NOMO-1 (cell line): ENCODE measurements around the gene NXPE3.
A peak's percentile ranks its signal among the peaks of the same experiment; 100 is the strongest.

ENCODE experiments used
- DNase-seq, 2 experiments: peaks; one replicate each; lab custom pipeline; 2025; ENCODE audit not compliant: unreplicated experiment in 2 of 2; lab: John Stamatoyannopoulos, UW

The NXPE3 gene

DNA sequence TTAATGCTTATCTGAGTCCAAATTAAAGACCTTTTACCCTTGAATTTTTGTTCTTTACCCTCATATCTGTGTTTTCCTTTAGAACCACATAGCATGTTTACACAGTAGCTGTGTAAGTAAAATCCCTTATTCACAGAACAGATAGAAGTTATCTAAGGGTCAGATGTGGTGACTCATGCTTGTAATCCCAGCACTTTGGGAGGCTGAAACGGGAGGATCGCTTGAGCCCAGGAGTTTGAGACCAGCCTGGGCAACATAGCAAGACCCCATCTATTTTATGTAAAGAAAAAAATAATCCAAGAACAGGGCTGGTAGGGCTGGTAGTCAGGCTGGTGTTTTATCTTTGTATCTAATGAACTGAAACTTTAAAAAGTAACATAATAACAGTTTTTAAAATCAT, 23.2 kb downstream of the NXPE3 start:
- DNase-seq: no peak

DNA sequence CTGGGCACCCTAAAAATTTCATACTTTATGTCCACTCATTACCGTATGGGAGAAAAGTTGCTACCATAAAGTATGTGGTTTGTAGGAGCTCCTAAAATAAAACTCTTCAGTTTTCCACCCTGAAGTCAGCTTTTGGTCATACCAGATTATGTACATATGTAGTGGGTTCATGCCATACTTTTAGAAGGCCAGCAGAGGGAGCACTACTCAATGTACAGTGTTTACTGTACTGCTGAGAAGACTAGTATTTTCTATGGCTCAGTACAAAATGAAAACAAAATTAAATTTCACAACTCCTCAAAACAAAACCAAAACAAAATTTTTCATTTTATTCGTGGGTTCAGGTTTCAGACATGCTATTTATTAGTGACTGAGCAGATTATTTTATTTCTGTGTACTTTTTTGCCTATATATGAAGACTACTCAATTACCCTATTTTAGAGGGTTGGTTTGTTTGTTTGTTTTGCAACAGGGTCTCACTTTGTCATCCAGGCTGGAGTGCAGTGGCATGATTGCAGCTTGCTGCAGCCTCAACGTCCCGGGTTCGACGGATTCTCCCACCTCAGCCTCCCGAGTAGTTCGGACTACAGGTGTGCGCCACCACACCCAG, 24.3 kb downstream of the NXPE3 start:
- peak in 1 of 2 experiments; percentile 75 for DNase-seq

DNA sequence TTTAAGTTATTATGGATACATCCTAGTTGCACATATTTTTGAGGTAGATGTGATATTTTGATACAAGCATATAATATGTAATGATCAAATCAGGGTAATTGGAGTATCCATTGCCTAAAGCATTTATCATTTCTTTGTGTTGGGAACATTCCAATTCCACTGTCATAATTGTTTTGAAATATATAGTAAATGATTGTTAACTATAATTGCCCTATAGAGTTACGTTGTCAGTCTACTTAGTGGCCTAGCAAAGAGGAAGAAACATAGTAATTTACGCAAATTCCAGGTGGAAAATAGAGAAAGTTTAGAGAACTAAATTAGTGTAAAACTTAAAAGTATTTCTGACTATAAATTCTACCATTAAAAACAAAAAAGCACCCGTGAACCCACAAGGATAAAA, 24.9 kb downstream of the NXPE3 start:
- no peak for DNase-seq

DNA sequence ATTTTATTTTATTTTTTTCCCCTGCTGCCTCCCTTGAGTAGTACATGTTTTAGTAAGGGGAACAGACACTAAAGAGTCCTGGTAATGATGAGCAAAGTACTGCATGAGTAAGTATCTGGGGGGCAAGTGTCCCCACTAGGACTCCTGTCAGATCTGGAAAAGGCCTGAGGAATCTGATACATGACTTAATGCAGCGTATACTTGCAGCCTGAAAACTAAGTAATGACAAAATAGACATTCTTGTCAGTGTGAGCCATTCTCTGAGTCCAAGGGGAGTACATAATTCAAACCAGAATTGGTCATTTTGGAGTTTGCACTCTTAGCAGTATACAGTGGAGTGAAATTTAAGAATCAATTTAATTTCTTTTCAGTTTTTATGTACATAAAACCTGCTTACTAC, 27.5 kb downstream of the NXPE3 start:
- no peak for DNase-seq

DNA sequence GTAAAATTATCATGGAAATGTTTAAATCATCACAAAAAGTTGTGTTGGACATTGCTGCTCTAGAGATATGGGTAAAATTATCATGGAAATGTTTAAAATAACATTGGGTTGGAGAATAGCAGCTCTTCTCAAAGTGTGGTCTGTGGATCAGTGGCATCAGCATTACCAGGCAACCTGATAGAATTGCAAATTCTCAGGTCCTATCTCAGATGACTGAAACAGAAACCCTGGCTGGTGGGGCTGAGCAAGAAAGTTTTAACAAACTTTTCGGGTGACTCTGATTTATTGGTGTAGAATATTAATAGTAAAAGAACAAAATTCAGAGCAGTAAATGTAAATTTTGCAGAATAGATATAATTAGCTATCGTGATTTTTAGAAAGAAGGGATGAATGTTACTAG, 28.9 kb downstream of the NXPE3 start:
- no peak for DNase-seq

DNA sequence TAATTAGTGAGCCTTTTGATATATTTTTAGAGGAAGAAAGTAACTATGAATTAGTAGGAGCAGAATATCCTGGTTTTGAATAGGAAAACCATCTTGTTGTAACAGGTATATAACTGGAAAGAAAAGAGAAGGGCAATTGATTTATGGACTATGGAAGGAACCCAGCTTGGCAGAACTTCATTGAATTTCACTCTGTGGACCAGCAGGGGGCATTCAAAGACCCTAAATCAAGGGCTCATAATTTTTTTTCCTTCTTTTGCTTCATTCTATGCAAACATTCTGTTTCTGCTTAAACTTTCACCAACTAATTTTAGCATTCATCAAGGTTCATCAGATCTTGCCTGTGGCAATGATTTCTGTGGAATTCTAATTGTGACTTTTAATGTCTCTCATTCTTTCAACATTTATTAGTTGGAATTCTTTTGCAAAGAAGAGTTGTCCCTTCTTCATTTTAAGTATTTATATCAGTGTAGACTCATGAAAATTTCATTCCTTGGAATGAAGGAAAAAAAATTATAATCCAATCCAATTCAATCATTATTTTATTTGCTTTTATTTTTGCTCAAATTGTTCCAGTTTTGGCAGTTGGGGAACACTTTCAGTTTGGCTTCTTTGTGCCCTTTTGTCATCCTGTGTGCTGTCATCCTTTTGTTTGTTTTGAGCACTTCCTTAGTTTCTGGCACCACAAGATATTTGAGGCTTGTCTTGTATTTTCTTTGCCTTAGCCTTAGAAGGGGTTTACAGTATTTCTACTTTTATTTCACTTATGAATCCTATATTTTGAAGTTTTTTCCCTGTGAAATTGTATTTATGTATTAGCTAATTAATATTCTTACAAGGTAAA, 30.4 kb downstream of the NXPE3 start:
- DNase-seq: peak; percentile 62 to 73

DNA sequence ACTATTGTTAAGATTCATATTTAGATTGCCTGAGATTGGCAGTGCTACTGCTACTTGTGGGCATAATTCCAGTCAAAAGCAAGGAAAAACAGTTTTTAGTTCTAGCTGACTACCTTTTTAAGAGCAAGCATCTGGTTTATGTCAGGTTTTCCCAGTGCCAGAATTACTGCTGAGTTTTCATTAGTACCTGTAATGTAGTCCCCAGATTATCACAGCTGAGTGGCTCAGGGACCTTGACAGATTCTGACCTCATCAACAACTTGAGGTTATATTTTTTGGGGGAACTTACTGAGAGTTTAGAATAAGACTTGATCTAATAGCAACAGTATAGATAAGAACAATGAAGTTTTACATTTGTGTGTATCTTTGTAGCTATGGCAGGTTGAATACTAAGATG, 31.0 kb downstream of the NXPE3 start:
- no peak for DNase-seq

DNA sequence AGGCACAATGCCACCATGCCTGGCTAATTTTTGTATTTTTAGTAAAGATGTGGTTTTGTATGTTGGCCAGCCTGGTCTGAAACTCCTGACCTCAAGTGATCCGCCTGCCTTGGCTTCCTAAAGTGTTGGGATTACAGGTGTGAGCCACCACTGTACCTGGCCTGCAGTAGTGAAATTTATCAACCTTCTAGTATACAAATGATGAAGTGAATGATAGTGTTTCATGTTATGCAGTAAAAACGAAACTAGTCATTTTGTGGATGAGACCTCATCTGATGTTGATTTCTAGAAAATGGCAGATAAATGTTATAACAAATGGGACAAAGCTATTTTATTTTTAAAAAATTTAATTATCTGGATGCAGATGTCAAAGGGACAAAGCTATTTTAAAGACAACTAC, 32.9 kb downstream of the NXPE3 start:
- no peak for DNase-seq

DNA sequence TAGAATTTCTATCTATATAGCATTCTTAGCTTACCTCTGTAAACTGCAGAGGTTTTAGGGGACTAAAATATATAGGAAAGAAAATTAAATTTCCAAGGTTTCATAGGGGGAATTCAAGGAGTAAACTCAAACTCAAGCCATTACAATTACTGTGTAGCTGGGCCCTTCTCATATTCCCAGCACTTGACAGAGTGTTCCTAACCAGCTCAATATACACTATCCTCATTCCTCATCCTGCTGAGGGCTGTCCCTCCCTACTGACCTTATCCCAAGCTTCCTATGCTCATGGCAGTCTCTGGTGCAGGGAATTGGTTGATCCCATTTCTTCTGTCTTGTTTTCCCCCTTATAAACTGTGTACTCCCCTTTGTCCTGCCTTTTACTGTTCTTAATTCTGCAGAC, 33.9 kb downstream of the NXPE3 start:
- no peak for DNase-seq

DNA sequence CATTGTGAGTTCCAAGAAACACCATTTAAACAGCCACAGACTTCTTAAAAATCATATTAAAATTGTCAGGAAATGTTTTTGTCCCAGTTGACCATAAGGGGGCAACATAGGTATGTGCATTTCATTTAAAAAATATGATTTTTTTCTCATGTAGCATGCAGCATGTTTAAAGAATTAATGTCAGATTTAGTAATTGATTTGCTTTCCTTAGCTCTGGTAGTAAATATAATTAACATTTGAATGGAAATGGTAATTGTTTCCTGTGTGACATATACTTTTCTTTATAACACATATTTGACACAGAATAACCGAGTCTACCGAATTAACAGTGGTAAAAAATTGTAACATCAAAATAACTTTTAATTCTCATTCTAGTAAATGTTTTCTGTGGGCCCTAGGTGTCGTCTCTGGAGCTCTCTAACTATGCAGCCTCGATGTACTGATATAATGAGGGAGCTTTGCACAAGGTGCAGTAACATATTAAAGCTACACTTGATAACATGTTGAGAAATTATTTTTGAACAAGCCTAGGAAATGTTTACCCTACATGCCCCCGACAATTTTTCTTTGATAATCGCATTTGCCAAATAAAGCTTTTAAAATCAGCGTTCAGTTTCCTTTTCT, 34.9 kb downstream of the NXPE3 start:
- peak; percentile 23 to 41 for DNase-seq

DNA sequence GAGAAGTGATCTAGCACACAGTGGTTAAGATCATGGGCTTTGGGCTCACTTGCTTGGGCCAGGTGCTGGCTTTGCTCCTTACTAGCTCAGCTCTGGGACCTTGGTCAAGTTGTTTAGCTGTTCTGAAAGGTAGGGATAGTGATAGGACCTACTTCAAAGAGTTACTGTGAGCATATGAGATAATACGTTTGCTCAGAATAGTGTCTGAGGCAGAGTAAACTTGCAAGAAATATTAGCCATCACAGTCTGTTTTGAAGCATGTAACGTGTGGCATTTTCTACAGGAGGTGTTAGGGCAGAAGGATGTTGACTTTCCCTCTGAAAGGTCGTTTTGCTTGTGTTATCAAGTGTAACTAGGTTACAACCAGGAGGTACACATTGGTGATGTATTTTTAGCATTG, 35.8 kb downstream of the NXPE3 start:
- no peak for DNase-seq

DNA sequence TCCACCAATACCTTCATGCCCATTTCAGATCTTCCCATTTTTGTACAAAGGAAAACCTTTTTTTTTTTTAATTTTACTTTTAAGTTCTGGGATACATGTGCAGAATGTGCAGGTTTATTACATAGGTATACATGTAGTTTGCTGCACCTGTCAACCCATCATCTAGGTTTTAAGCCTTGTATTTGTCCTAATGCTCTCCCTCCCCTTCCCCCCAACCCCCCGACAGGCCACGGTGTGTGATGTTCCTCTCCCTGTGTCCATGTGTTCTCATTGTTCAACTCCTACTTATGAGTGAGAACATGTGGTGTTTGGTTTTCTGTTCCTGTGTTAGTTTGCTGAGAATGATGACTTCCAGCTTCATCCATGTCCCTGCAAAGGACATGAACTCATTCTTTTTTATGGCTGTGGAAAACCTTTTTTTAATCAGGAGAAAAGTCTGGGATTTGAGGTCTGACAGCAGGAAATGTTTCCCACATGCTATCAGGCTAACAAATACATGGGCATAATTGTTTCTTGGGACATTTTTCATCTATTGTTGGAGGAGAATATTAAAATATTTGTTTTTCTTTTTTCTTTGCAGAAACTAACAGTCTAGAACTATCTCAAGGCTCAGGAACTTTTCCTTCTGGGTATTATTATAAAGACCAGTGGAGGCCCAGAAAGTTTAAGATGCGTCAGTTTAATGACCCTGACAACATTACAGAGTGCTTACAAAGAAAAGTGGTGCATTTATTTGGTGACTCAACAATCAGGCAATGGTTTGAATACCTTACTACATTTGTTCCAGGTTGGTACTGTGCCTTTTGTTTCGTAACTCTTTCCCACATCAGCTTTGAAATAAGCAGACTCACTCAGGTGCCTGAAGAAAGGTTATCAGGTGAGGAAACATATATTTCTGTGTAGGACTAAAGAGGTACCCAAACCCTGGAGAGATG, 37.5 kb downstream of the NXPE3 start:
- DNase-seq: no peak

DNA sequence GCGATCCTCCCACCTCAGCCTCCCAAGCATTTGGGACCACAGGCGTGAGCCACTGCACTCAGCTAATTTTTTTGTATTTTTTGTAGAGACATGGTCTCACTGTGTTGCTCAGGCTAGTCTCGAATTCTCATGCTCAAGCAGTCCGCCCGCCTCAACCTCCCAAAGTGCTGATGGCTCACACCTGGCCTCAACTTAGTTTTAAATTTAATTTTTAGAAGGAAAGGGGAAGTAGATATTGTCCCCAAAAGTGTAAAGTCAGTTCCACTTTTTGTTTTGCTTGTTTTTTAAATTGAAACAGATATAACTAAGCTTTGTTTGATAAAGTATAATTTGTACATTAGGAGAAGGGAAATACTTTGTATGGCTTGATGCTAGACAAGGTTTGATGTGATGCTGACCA, 39.0 kb downstream of the NXPE3 start:
- DNase-seq: peak in 1 of 2 experiments; percentile 54

DNA sequence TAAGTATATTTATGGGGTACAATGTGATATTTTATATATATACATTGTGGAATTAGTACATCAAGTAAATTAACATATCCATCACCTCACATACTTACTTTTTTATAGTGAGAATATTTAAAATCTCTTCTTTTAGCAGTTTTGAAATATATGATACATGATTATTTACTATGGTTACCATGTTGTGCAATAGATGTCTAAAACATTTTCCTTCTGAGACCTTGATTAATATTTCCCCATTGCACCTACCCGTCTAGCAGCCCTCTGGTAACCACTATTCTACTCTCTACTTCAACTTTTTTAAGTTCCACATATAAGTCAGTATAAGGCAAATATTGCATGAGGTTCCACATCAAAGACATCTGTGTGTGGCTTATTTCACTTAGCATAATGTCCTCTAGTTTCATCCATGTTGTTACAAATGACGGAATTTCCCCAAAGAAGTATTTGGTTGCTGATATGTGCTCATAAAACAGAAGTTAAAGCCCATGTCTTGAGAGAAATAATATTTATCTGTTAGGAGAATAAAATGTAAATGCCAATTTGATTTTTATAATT, 40.7 kb downstream of the NXPE3 start:
- DNase-seq: peak; percentile 53 to 84

DNA sequence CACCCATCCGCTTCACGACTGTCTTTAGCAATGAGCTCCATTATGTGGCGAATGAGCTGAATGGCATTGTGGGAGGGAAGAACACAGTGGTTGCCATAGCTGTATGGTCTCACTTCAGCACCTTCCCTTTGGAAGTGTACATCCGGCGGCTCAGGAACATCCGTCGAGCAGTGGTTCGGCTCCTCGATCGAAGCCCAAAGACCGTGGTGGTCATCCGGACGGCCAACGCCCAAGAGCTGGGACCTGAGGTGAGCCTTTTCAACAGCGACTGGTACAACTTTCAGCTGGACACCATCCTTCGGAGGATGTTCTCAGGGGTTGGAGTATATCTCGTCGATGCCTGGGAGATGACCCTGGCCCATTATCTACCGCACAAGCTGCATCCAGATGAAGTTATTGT, 42.5 kb downstream of the NXPE3 start:
- no peak for DNase-seq

DNA sequence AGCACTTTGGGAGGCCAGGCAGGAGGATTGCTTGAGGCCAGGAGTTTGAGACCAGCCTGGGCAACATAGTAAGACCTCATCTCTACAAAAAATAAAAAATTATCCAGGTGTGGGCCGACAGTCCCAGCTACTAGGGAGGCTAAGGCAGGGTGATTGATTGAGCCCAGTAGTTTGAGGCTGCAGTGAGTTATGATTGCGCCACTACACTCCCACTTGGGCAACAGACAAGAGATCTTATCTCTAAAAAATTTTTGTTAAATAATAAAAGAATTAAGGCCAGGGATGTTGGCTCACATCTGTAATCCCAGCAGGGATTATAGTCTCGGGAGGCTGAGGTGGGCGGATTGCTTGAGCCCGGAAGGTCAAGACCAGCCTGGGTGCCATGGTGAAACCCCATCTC, 44.5 kb downstream of the NXPE3 start:
- no peak for DNase-seq

DNA sequence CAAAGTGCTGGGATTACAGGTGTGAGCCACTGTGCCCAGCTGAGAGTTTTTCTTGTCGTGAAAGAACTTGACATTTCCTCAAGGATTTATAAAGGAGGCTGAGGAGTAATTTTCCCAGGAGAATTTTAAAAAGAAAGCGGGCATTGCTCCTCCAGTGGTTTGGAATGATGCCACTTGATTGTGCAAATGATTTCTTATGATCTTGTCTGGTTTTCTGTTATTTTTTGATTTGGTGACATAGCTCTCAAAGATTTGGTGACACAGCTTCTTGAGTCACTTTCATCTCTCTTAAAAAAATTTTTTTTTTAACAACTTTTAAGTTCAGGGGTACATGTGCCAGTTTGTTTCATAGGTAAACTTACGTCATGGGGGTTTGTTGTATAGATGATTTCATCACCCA, 45.7 kb downstream of the NXPE3 start:
- DNase-seq: no peak

DNA sequence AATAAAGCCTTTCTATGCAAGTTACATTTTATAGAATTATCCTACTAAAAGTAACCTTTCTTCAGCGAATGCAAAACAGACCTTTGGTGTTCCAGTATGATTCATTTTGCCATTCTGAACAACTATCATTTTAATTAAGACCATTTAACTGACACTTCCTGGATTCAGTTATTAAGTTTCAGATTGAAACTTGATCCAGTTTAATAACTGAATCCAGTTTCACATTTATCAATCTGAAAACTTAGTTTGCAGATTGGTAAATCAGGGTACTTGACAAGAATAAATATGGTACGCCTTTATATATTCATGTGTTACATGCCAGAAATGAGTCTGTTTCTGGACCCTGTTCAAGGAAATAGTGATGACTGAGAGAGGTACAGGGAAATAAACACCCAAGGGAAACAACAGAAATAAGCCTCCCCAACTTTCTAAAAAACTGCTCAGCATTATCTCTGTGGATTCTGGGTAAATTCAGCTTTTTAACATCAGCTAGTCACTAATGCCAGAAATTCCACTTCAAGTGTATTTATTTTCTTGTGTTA, 47.0 kb downstream of the NXPE3 start:
- no peak for DNase-seq

DNA sequence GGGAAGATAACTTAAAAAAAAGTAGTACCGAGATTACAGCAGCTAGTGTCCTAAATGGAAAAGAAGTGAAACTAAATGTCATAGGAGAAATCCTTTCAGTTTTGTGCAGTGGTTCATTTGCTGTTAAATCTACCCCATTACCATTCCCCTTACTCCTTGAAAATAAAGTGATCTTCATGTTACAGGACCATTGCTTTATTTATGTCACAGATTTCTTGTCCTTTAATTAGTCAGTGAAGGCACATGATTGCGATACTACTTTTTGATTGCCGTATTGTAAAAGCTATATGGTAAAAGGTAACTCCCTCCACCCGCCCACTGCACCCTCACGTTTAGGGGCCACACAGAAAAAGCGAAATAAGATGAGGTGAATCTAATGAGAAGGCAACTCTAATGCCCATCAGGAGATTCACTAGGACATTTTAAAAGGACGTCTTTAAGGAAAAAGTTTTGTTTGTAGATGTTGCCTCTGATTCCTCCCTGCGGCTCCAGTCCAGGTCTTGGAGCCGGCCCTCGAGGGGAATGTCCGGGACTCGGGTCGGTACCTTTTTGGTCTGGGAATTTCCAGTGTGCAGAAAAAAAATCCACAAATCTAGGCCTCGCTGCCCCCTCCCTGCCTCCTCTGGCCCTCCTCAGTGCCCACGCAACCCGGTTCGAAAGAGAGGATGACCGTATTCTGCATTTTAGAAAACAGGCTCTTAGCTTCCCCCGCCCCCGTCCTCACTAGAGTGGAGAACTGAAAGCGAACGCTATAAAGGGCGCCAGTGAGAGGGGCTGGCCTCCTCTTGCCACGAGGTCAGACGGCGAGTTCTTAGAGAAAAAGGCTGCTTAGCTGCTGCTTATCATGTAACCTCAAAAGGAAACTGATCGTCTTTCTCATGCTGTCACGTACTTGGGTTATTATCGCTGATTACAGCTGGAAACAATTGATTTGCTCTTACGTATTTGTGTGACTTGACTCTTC, 48.5 kb downstream of the NXPE3 start:
- DNase-seq: peak; percentile 87 to 92
